ENCODE results near the gene FAM153A. TPM values are rescaled to one million over a fixed set of nuclear protein-coding genes. Genes with fewer than 3 reads are reported as not detected.
"Not testable (repeated sequence)": the region's sequence is repeated elsewhere in the genome, so short reads cannot be mapped to it uniquely, and the experiment has no call there.

Gene FAM153A
- total and polyA plus RNA-seq, 2 of the 8 experiments (the other 6 are each of a cell fraction or from before 2014, with no cell fraction given), result not detected

- H3K23me2 ChIP-seq (ENCODE audit: low read depth, low read length); H4K5ac ChIP-seq (ENCODE audit: insufficient read length, low read depth, low read length); H3K14ac ChIP-seq (ENCODE audit: insufficient read length); H4K20me1 ChIP-seq (replicated peaks in 1 of 2; ENCODE audit: control insufficient read depth in 1 of 2, insufficient read depth in 2 of 2, low read length in 2 of 2); H3K4me3 ChIP-seq (ENCODE audit: extremely low read depth in 1 of 4, insufficient read depth in 2 of 4, low read depth in 3 of 4, low read length in 4 of 4); H2AFZ ChIP-seq (ENCODE audit: low read length); H3K79me1 ChIP-seq (ENCODE audit: low read depth, low read length); H2BK5ac ChIP-seq (ENCODE audit: low read depth, low read length); H2BK15ac ChIP-seq (ENCODE audit: low read length); H2BK120ac ChIP-seq (replicated peaks; ENCODE audit: low read depth, low read length); H3K56ac ChIP-seq (replicated peaks; ENCODE audit: insufficient read length, low read depth, low read length); H3K27me3 ChIP-seq (replicated peaks in 1 of 4; ENCODE audit: control insufficient read depth in 3 of 4, extremely low read depth in 1 of 4, insufficient read depth in 3 of 4, low read length in 3 of 4); DNase-seq (ENCODE audit: low read depth in 1 of 2, low spot score in 2 of 2); CTCF ChIA-PET (ENCODE audit: partially characterized antibody); H4K8ac ChIP-seq (ENCODE audit: extremely low read depth, insufficient read depth, low read length); H3K27ac ChIP-seq (ENCODE audit: low read depth, low read length); H3K36me3 ChIP-seq (ENCODE audit: control insufficient read depth in 2 of 4, insufficient read depth in 4 of 4, low read length in 3 of 4); H2BK12ac ChIP-seq (ENCODE audit: low read depth, low read length); H4K91ac ChIP-seq (replicated peaks; ENCODE audit: insufficient read length, low read length); H3K9ac ChIP-seq (replicated peaks in 1 of 4; ENCODE audit: extremely low read depth in 1 of 4, low read depth in 3 of 4, low read length in 3 of 4); H3K79me2 ChIP-seq (ENCODE audit: control insufficient read depth in 1 of 2, insufficient read depth in 2 of 2, low read length in 2 of 2); H3K4me2 ChIP-seq (ENCODE audit: insufficient read depth in 1 of 2, low read depth in 2 of 2, low read length in 2 of 2); FAIRE-seq; H3K9me3 ChIP-seq (ENCODE audit: insufficient read depth in 2 of 2, low read depth in 1 of 2, low read length in 1 of 2); H3K4ac ChIP-seq (replicated peaks; ENCODE audit: insufficient read length, low read depth, low read length); POLR2A ChIA-PET (ENCODE audit: partially characterized antibody); H2AK5ac ChIP-seq (ENCODE audit: low read depth, low read length); H3K4me1 ChIP-seq (replicated peaks in 1 of 4; ENCODE audit: control insufficient read depth in 3 of 4, insufficient read depth in 4 of 4, low read length in 3 of 4); H3K23ac ChIP-seq (ENCODE audit: insufficient read length); H2BK20ac ChIP-seq (ENCODE audit: low read length); H3K18ac ChIP-seq (ENCODE audit: extremely low read depth, low read length): not testable (repeated sequence)
- WGBS, 2 experiments (ENCODE audit: extremely low coverage in 1 of 2, insufficient coverage in 1 of 2, insufficient read length in 1 of 2, insufficient replicate concordance in 2 of 2, low coverage in 1 of 2, low lambda C conversion rate in 2 of 2, missing lambda C conversion rate in 1 of 2), result 94% methylated on average over 4 of the region's 8 CpGs; no CpG with 5 or more reads in 1 of the 2 experiments
Observed at GRCh38 chr5:177722829-177723228, 59.9 kb downstream of the FAM153A start.

- not testable (repeated sequence) for H3K23me2 ChIP-seq (ENCODE audit: low read depth, low read length); H3K79me1 ChIP-seq (ENCODE audit: low read depth, low read length)
Observed at GRCh38 chr5:177719989-177720388, 62.7 kb downstream of the FAM153A start.

More at GRCh38 chr5:177719989-177720388, 62.7 kb downstream of the FAM153A start:
- H3K9me3 ChIP-seq (ENCODE audit: insufficient read depth in 2 of 2, low read depth in 1 of 2, low read length in 1 of 2); H3K23ac ChIP-seq (ENCODE audit: insufficient read length); H3K14ac ChIP-seq (ENCODE audit: insufficient read length); H3K56ac ChIP-seq (replicated peaks; ENCODE audit: insufficient read length, low read depth, low read length); H2BK20ac ChIP-seq (ENCODE audit: low read length); CTCF ChIA-PET (ENCODE audit: partially characterized antibody); H4K8ac ChIP-seq (ENCODE audit: extremely low read depth, insufficient read depth, low read length); H3K4me3 ChIP-seq (ENCODE audit: extremely low read depth in 1 of 4, insufficient read depth in 2 of 4, low read depth in 3 of 4, low read length in 4 of 4); H3K36me3 ChIP-seq (ENCODE audit: control insufficient read depth in 2 of 4, insufficient read depth in 4 of 4, low read length in 3 of 4); H4K20me1 ChIP-seq (replicated peaks in 1 of 2; ENCODE audit: control insufficient read depth in 1 of 2, insufficient read depth in 2 of 2, low read length in 2 of 2); H2BK15ac ChIP-seq (ENCODE audit: low read length); H3K27me3 ChIP-seq (replicated peaks in 1 of 4; ENCODE audit: control insufficient read depth in 3 of 4, extremely low read depth in 1 of 4, insufficient read depth in 3 of 4, low read length in 3 of 4); H3K4ac ChIP-seq (replicated peaks; ENCODE audit: insufficient read length, low read depth, low read length); H3K4me2 ChIP-seq (ENCODE audit: insufficient read depth in 1 of 2, low read depth in 2 of 2, low read length in 2 of 2); DNase-seq (ENCODE audit: low read depth in 1 of 2, low spot score in 2 of 2); H3K79me2 ChIP-seq (ENCODE audit: control insufficient read depth in 1 of 2, insufficient read depth in 2 of 2, low read length in 2 of 2); H3K27ac ChIP-seq (ENCODE audit: low read depth, low read length); FAIRE-seq; H3K9ac ChIP-seq (replicated peaks in 1 of 4; ENCODE audit: extremely low read depth in 1 of 4, low read depth in 3 of 4, low read length in 3 of 4); H2BK5ac ChIP-seq (ENCODE audit: low read depth, low read length); H3K4me1 ChIP-seq (replicated peaks in 1 of 4; ENCODE audit: control insufficient read depth in 3 of 4, insufficient read depth in 4 of 4, low read length in 3 of 4); POLR2A ChIA-PET (ENCODE audit: partially characterized antibody); H4K91ac ChIP-seq (replicated peaks; ENCODE audit: insufficient read length, low read length); H2BK12ac ChIP-seq (ENCODE audit: low read depth, low read length); H3K18ac ChIP-seq (ENCODE audit: extremely low read depth, low read length); H2AK5ac ChIP-seq (ENCODE audit: low read depth, low read length); H4K5ac ChIP-seq (ENCODE audit: insufficient read length, low read depth, low read length); H2BK120ac ChIP-seq (replicated peaks; ENCODE audit: low read depth, low read length); H2AFZ ChIP-seq (ENCODE audit: low read length): not testable (repeated sequence)
- no CpG with 5 or more reads among the region's 8 CpGs for WGBS, 2 experiments (ENCODE audit: extremely low coverage in 1 of 2, insufficient coverage in 1 of 2, insufficient read length in 1 of 2, insufficient replicate concordance in 2 of 2, low coverage in 1 of 2, low lambda C conversion rate in 2 of 2, missing lambda C conversion rate in 1 of 2)
